ENCODE results near the gene EID2B.

DNA sequence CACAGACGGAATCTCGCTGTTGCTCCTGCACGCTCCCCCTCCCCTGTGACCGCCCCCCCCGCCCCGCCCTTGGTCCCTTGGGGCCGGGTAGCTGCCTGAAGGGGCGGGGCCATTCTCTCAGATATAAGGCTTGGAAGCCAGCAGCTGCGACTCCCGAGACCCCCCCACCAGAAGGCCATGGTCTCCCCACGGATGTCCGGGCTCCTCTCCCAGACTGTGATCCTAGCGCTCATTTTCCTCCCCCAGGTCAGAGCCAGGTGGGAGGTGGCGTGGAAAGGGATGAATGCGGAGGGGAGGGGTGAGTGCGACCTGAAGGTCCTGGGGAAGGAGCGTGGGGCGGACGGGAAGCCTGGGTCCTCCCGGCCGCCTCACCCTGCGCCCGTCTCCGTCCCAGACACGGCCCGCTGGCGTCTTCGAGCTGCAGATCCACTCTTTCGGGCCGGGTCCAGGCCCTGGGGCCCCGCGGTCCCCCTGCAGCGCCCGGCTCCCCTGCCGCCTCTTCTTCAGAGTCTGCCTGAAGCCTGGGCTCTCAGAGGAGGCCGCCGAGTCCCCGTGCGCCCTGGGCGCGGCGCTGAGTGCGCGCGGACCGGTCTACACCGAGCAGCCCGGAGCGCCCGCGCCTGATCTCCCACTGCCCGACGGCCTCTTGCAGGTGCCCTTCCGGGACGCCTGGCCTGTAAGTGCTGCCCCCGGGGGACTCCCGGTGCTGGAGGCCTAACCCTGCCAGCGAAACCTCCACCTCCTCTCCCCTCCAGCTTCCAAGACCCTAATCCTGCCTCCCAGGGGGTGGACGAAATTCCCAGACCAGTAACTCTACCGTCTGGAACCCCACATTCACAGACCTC lies 33.6 kb downstream of the EID2B start, which contains the start of gene DLL3:
- no peak for TF ChIP-seq ZNF837 (tag by site-specific recombination; IDR thresholded peaks at IDR 0.05)
- no peak for TF ChIP-seq ZNF24 (tag by site-specific recombination; IDR thresholded peaks at IDR 0.05)
